Psoas muscle (tissue), 8 donors: ENCODE data around the gene FAM53B. TPM values are rescaled to one million over a fixed set of nuclear protein-coding genes. Genes with fewer than 3 reads are reported as not detected.

Source experiments
- ATAC-seq, 4 donors: fragments of 200-7000 bp; cut with Tn5 transposase; one replicate each; pipeline ENCODE4 v1.9.1; 2020; ENCODE audit warnings: moderate library complexity in 3 of 4, mild to moderate bottlenecking in 2 of 4
- DNase-seq, 2 donors: peaks; one replicate each; pipeline ENCODE4 v3.0.0-alpha.2; 2020
- H3K27ac ChIP-seq: fragments of 200-600 bp; one replicate; pipeline ENCODE4 v1.8.0; 2022
- H3K27me3 ChIP-seq, 3 donors: fragments of 200-600 bp in 1 of 3; one replicate each; pipeline versions ENCODE4 v1.6.1 to v1.8.0; 2013 to 2022; ENCODE audit warnings: low read length in 2 of 3, mild to moderate bottlenecking in 2 of 3, moderate library complexity in 1 of 3; ENCODE audit not compliant: insufficient read depth in 3 of 3
- H3K36me3 ChIP-seq, 2 donors: fragments of 200-600 bp in 1 of 2; one replicate each; pipeline versions ENCODE4 v1.6.1 to v1.8.0; 2013 to 2022; ENCODE audit warnings: low read depth in 1 of 2, mild to moderate bottlenecking in 1 of 2, moderate library complexity in 1 of 2; ENCODE audit not compliant: insufficient read depth in 1 of 2
- H3K4me1 ChIP-seq: fragments of 200-600 bp; one replicate; pipeline ENCODE4 v1.8.0; 2022
- H3K4me3 ChIP-seq: fragments of 200-600 bp; one replicate; pipeline ENCODE4 v1.8.0; 2022; ENCODE audit warnings: mild to moderate bottlenecking
- H3K9me3 ChIP-seq: fragments of 200-600 bp; one replicate; pipeline ENCODE4 v1.8.0; 2022
- CTCF ChIP-seq: fragments of 200-600 bp; IDR thresholded peaks from one replicate; pipeline ENCODE4 v1.8.0; 2022; ENCODE audit warnings: antibody characterized with exemption
- WGBS, 3 donors: extraction: QIAGEN DNeasy Blood & Tissue Kit; methylation state at CpG; one replicate each; pipeline versions ENCODE4 v1.1.6 to v1.1.7; 2013; 5-methylcytosine and 5-hydroxymethylcytosine counted together
- intact Hi-C, 2 donors: fragments of 100-400 bp; cut with DNase I; formaldehyde crosslinking; loops; one replicate each; pipeline versions ENCODE4 v1.11.0 to v1.14.2; 2022
- polyA plus RNA-seq, 3 donors: library from polyadenylated mRNA; stranded (reverse); fragments of 200-250 nt; gene quantifications; one replicate each; pipeline ENCODE4 v1.2.3, GENCODE V29; 2013
- total RNA-seq, 4 donors: library from RNA; stranded (reverse); fragmentation: NEBNext Ultra II Directional in 2 of 4; extraction: Animal tissue kit (Norgen Biotek cat#: 25700) in 2 of 4; gene quantifications; one replicate each; pipeline versions ENCODE4 v1.2.1 to v1.2.4, GENCODE V29; 2021 to 2023
- donor health status: healthy with polysubstance abuse.
- donor health status: DM: no; HTN: no; CAD: no; lungs with moderate emphysema.
- donor health status: Bipolar disorder and iron deficiency.
- donor health status: healthy.
- donor health status: DM: yes; HTN: yes; CAD: no.
- donor health status: DM: no; HTN: no; CAD: no.
- donor health status: DM: no; HTN: no; CAD: no.
- donor health status: DM: yes; HTN: yes; CAD: no.

Gene FAM53B
- total and polyA plus RNA-seq, 7 donors, result 31.0 to 178 (median 49.5) TPM

- Histone ChIP-seq H3K4me1 (no peaks in the 10 kb centered on the region), H3K27ac (no peak overlapping the region), H3K4me3 (no peak overlapping the region), H3K27me3 (no peaks in the 10 kb centered on the region), H3K9me3 (peaks cover 4% of the 10 kb centered on the region), H3K36me3 (no peaks in the 10 kb centered on the region)
- DNase-seq (no peak), ATAC-seq (no peak)
- 86 to 91% (median 88%) methylated on average over 22 of the region's 22 CpGs for WGBS, 3 donors
- no peak for TF ChIP-seq CTCF
- intact Hi-C loops, result no loop called here
These were observed 168.8 kb downstream of the FAM53B start for GRCh38 chr10:124575107-124576035.

GRCh38 chr10:124574456-124575070, 169.6 kb downstream of the FAM53B start:
- Histone ChIP-seq H3K27ac (no peak overlapping the region), H3K36me3 (no peaks in the 10 kb centered on the region), H3K4me3 (no peak overlapping the region), H3K27me3 (no peaks in the 10 kb centered on the region), H3K9me3 (no peaks in the 10 kb centered on the region), H3K4me1 (no peaks in the 10 kb centered on the region)
- intact Hi-C loops, result no loop called here
- ATAC-seq (no peak), DNase-seq (no peak)
- 90 to 96% (median 95%) methylated on average over 12 to 14 of the region's 14 CpGs for WGBS, 3 donors
- TF ChIP-seq CTCF, result no peak

- Histone ChIP-seq H3K9me3 (no peaks in the 10 kb centered on the region), H3K27me3 (no peaks in the 10 kb centered on the region), H3K4me3 (no peak overlapping the region), H3K27ac (no peak overlapping the region), H3K36me3 (no peaks in the 10 kb centered on the region), H3K4me1 (no peaks in the 10 kb centered on the region)
- no peak for TF ChIP-seq CTCF
- intact Hi-C loops, result no loop called here
- ATAC-seq (no peak), DNase-seq (no peak)
- WGBS, 3 donors, result 85 to 91% (median 87%) methylated on average over 31 of the region's 31 CpGs
These were observed 170.3 kb downstream of the FAM53B start for GRCh38 chr10:124573726-124574455.

GRCh38 chr10:124572751-124573150, 171.4 kb downstream of the FAM53B start:
- Histone ChIP-seq H3K27me3 (no peaks in the 10 kb centered on the region), H3K4me3 (no peak overlapping the region), H3K4me1 (no peaks in the 10 kb centered on the region), H3K36me3 (no peaks in the 10 kb centered on the region), H3K9me3 (no peaks in the 10 kb centered on the region), H3K27ac (no peak overlapping the region)
- DNase-seq (no peak), ATAC-seq (no peak)
- WGBS, 3 donors, result 83 to 88% (median 85%) methylated on average over 11 of the region's 11 CpGs
- intact Hi-C loops, result no loop called here
- TF ChIP-seq CTCF, result no peak
